Measurements from ENCODE around the gene INSC. TPM values are rescaled to one million over a fixed set of nuclear protein-coding genes. Genes with fewer than 3 reads are reported as not detected.

The INSC gene
- total and polyA plus RNA-seq, 2 experiments from 2014 or later, result 1.1 to 1.2 TPM

- Histone ChIP-seq H3K27ac (no peak overlapping the region), H3K9me3 (ENCODE audit: low read depth) (no peaks in the 10 kb centered on the region), H2AFZ (no peak overlapping the region), H3K27me3 (replicated peaks; ENCODE audit: insufficient read depth) (no peaks in the 10 kb centered on the region), H3K79me2 (ENCODE audit: insufficient read depth) (no peaks in the 10 kb centered on the region), H3K9ac (no peak overlapping the region), H3F3A (ENCODE audit: insufficient read depth) (peaks cover 21% of the 10 kb centered on the region), H3K4me1 (ENCODE audit: insufficient read depth) (peaks cover 19% of the 10 kb centered on the region), H3K4me2 (ENCODE audit: unreplicated experiment) (no peak overlapping the region), H3K4me3 (no peak overlapping the region), H4K20me1 (ENCODE audit: insufficient read depth) (no peaks in the 10 kb centered on the region), H3K9me2 (ENCODE audit: insufficient read depth) (no peaks in the 10 kb centered on the region), H3K36me3 (ENCODE audit: low read depth) (no peaks in the 10 kb centered on the region)
- 71 to 76% methylated on average over 2 to 3 of the region's 3 CpGs for WGBS, 2 experiments (ENCODE audit: low coverage in 1 of 2, low lambda C conversion rate in 2 of 2, missing lambda C conversion rate in 2 of 2)
- in situ Hi-C loops (cut with MboI), result no loop called here
- no peak for DNase-seq
- TF ChIP-seq EZH2 (IDR thresholded peaks at IDR 0.05; ENCODE audit: insufficient read depth, poor library complexity, severe bottlenecking), result no peak
Observed at GRCh38 chr11:15190611-15191010, 75.9 kb downstream of the INSC start.

DNA sequence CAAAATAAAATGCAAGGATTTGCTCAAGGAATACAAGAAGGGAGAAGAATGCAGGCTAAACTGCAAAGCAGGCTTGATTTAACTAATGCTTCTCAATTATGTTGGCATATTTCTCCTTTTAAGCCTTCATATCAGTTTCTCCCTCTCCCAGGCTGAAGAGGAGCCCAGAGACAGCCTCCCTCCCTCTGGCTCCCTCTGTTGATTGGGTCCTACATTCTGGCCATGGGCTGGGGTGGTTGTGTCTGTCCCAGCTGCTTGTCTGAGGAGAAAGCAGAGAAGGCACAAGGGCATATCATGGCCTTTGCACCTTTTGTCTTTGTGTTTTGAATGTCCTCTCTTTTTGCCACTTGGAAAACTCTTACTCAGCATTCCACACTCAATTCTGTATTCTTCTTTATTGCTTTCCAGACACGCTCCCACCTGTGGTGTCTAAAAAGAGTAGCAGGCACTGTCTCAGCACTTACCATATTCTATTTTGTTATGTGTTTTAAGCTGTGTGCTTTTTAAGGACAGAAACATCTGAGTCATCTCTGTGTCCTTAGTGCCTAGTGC, 77.4 kb downstream of the INSC start:
- Histone ChIP-seq H2AFZ (no peak overlapping the region), H3K4me1 (ENCODE audit: insufficient read depth) (peaks cover 25% of the 10 kb centered on the region), H3K4me3 (no peak overlapping the region), H4K20me1 (ENCODE audit: insufficient read depth) (no peaks in the 10 kb centered on the region), H3K27ac (no peak overlapping the region), H3K4me2 (ENCODE audit: unreplicated experiment) (no peak overlapping the region), H3K79me2 (ENCODE audit: insufficient read depth) (no peaks in the 10 kb centered on the region), H3K36me3 (ENCODE audit: low read depth) (no peaks in the 10 kb centered on the region), H3K9me2 (ENCODE audit: insufficient read depth) (no peaks in the 10 kb centered on the region), H3F3A (ENCODE audit: insufficient read depth) (peaks cover 17% of the 10 kb centered on the region), H3K27me3 (replicated peaks; ENCODE audit: insufficient read depth) (no peaks in the 10 kb centered on the region), H3K9ac (no peak overlapping the region), H3K9me3 (ENCODE audit: low read depth) (no peaks in the 10 kb centered on the region)
- DNase-seq, result no peak
- in situ Hi-C loops (cut with MboI), result no loop called here
- WGBS, 2 experiments (ENCODE audit: low coverage in 1 of 2, low lambda C conversion rate in 2 of 2, missing lambda C conversion rate in 2 of 2), result 69 to 71% methylated on average over 1 of the region's 1 CpG
- TF ChIP-seq EZH2 (IDR thresholded peaks at IDR 0.05; ENCODE audit: insufficient read depth, poor library complexity, severe bottlenecking), result no peak
- no peak for TF ChIP-seq EZH2phosphoT487 (IDR thresholded peaks at IDR 0.05; ENCODE audit: insufficient read depth, low read depth)

DNA sequence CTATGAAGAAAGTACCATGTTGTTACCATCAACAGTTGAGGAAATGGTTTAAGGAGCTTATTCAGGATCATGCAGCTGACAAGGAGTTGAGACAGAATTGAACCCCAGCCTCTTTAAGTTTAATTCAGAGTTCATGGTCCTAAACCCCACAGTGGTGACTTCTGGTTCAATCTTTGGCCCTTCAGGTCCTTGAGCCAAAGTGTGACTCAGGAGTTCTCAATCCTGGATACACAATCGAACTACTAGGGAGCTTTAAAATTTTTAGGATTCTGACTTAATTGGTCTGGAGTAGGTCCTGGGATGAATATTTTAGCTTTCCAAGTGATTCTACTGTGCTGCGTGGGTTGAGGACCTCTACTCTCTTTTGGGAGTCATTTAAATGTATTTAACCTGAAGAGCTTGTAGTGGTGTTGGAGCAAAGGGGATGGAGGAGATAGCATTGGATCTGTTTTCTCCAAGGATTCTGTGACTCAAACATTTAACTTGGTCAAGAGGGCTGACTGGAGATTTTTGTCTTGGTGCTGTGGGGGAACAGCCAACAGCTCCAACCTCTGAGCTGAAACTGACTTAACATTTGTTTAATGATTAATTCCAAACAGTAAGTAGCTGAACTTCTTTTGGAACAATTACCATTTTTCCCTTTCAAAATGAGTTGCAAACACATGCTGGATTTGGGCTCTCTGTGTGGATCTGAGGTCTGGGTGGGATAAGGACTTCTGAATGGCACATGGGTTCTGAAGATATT, 80.1 kb downstream of the INSC start:
- Histone ChIP-seq H3K27ac (no peak overlapping the region), H3K27me3 (replicated peaks; ENCODE audit: insufficient read depth) (no peaks in the 10 kb centered on the region), H3F3A (ENCODE audit: insufficient read depth) (peaks cover 29% of the 10 kb centered on the region), H3K9ac (no peak overlapping the region), H2AFZ (no peak overlapping the region), H4K20me1 (ENCODE audit: insufficient read depth) (no peaks in the 10 kb centered on the region), H3K4me3 (no peak overlapping the region), H3K9me3 (ENCODE audit: low read depth) (no peaks in the 10 kb centered on the region), H3K79me2 (ENCODE audit: insufficient read depth) (no peaks in the 10 kb centered on the region), H3K4me1 (ENCODE audit: insufficient read depth) (peaks cover 37% of the 10 kb centered on the region), H3K36me3 (ENCODE audit: low read depth) (no peaks in the 10 kb centered on the region), H3K9me2 (ENCODE audit: insufficient read depth) (no peaks in the 10 kb centered on the region), H3K4me2 (ENCODE audit: unreplicated experiment) (no peak overlapping the region)
- TF ChIP-seq EZH2 (IDR thresholded peaks at IDR 0.05; ENCODE audit: insufficient read depth, poor library complexity, severe bottlenecking) (no peak), EZH2phosphoT487 (IDR thresholded peaks at IDR 0.05; ENCODE audit: insufficient read depth, low read depth) (no peak)
- peak; percentile 42 for DNase-seq
- WGBS, 2 experiments (ENCODE audit: low coverage in 1 of 2, low lambda C conversion rate in 2 of 2, missing lambda C conversion rate in 2 of 2), result 21 to 38% methylated on average over 2 of the region's 2 CpGs
- in situ Hi-C loops (cut with MboI), result loop anchor here (5.0 kb wide), 1 partner anchor 98 kb away; no protein-coding TSS in a partner anchor

DNA sequence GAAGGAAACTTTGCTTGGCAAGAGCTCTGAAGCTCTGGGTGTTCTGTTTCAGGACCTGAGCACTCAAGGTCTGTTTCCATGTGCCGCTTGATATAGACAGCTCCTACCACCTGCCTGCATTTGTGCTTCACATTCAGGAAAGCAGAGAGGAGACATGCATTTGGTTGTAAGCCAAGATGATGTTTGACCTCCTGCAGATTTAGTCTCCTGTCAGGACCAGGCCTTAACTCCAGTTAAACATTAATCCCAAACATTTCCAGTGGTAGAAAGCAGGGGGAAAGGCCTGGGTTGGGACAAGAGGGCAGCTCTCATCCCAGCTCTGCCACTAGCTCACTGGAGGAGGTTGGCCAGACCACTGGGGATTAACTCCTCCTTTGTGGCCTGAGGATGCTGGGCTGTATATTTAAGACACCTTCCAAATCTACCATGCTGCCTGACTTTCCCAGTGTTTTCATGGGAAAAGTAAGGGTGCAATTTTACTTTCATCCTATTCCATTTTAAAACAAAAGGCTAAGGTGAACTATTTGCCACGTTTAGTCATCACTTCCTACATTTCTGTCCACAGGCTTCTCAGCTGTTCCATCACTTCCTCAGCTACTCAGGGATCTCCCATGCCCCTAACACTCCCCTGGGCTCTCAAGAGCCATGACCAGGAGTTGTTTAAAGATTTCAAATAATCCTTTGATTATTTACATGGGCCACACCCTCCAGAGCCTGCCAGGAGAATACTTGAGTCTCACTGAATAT, 80.9 kb downstream of the INSC start:
- DNase-seq, result peak; percentile 25
- no peak for TF ChIP-seq EZH2 (IDR thresholded peaks at IDR 0.05; ENCODE audit: insufficient read depth, poor library complexity, severe bottlenecking)
- no peak for TF ChIP-seq EZH2phosphoT487 (IDR thresholded peaks at IDR 0.05; ENCODE audit: insufficient read depth, low read depth)
- WGBS, 2 experiments (ENCODE audit: low coverage in 1 of 2, low lambda C conversion rate in 2 of 2, missing lambda C conversion rate in 2 of 2), result 45 to 49% methylated on average over 2 of the region's 2 CpGs
- Histone ChIP-seq H3F3A (ENCODE audit: insufficient read depth) (peaks cover 30% of the 10 kb centered on the region), H2AFZ (no peak overlapping the region), H3K9me2 (ENCODE audit: insufficient read depth) (no peaks in the 10 kb centered on the region), H3K27me3 (replicated peaks; ENCODE audit: insufficient read depth) (no peaks in the 10 kb centered on the region), H3K27ac (no peak overlapping the region), H3K9me3 (ENCODE audit: low read depth) (no peaks in the 10 kb centered on the region), H3K4me2 (ENCODE audit: unreplicated experiment) (no peak overlapping the region), H3K4me1 (ENCODE audit: insufficient read depth) (peaks cover 38% of the 10 kb centered on the region), H4K20me1 (ENCODE audit: insufficient read depth) (no peaks in the 10 kb centered on the region), H3K79me2 (ENCODE audit: insufficient read depth) (no peaks in the 10 kb centered on the region), H3K36me3 (ENCODE audit: low read depth) (no peaks in the 10 kb centered on the region), H3K4me3 (no peak overlapping the region), H3K9ac (no peak overlapping the region)
- in situ Hi-C loops (cut with MboI), result loop anchor here (5.0 kb wide), 1 partner anchor 98 kb away; no protein-coding TSS in a partner anchor

Measured in GM23248 (cell line).